ELR (cell line): ENCODE measurements around the gene ARHGEF25.
"Not testable (repeated sequence)": the region's sequence is repeated elsewhere in the genome, so short reads cannot be mapped to it uniquely, and the experiment has no call there.

ENCODE experiments used
- DNase-seq: peaks from one replicate; pipeline ENCODE4 v3.0.0-alpha.2; 2015; ENCODE audit warnings: low read depth

Gene ARHGEF25

DNA sequence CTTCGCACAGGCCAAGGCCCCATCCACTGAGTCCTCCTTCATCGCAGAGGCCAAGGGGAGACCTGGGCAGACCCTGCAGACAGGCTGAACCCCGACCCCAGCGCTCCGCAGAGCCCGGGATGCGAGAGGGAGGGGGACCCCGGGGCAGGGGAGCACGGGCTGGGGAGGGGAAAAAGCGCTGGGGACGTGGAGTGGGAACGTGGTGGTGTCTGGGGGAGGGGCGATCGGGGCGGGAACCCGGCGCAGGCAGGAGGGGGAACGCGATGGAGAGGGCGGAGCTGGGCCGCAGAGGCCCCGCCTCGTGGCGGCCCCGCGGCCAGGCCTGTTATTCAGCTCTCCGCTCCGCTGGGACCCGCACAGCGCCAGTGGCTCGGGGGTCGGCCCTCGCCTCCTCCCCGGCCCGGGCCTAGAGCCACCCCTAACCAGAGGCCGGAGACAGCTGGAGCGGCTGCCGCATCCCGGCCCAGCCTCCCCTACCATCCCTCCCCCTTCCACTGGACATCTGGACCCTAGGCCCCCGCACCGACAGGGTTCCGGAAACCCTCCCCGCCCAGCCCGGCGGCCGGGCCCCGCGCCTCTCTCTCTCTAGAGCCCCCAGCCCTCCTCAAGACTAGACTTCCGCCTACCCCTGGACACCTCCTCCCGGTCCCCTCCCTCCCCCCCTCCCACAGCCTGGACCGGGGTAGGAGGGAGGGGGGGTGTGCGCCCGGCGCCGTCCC lies at the start of gene ARHGEF25:
ARHGEF25 (plus strand) TSS at position 328 of the 719 bp plus-strand sequence. CDS start 460 bp downstream, outside the sequence.
- peak; percentile 71 for DNase-seq

DNA sequence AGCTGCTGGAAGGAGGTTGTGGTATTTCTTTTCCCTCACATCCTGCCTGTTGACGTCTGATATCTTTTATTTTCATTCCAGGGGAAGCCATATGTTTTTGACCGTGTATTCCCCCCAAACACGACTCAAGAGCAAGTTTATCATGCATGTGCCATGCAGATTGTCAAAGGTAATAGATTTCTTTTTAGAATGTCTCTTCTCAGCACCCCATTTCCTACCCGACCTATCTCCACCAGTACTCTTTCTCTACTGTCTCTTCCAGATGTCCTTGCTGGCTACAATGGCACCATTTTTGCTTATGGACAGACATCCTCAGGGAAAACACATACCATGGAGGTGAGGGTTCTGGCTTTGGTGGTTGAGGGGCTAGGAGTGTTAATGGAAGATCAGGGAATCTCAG lies 47.9 kb upstream of the ARHGEF25 start:
- no peak for DNase-seq

DNA sequence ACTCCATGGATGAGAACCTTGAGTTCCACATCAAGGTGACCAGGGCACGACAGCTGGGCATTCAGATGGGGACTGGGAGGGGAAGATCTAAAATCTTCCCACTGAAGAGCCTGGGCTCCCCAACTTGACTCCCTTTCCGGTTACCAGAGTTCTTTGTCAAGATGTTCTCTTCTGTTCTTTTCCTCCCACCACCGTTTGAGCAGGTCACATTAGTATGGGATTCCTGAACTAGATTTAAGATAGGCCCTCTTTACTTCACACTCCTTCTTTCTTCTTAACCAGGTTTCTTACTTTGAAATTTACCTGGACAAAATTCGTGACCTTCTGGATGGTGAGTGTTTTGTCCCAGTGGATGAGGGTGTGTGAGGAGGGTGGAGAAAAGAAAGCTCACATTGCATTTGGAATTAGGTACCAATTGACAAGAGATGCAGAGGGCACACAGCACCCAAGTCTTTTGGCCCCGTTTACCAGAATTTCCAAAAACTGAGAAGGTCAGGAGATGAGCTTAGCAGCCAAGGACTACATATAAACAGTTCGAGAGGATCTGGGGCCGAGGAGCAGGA lies 47.0 kb upstream of the ARHGEF25 start:
- no peak for DNase-seq

DNA sequence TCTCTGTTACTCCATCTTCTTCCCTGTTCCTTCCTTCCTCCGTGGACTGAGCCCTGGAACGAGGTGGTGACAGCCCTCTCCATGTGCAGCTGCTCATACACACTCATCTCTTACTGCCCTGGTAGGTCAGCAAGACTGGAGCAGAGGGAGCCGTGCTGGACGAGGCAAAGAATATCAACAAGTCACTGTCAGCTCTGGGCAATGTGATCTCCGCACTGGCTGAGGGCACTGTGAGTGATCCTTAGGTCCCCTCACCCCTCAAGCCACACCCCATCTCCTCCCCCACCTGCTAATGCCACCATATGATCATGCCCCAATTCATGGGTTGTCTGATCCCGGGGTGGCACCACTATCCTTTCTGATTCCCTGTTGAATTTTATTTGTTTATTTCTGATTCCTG lies 42.4 kb upstream of the ARHGEF25 start:
- DNase-seq: no peak

DNA sequence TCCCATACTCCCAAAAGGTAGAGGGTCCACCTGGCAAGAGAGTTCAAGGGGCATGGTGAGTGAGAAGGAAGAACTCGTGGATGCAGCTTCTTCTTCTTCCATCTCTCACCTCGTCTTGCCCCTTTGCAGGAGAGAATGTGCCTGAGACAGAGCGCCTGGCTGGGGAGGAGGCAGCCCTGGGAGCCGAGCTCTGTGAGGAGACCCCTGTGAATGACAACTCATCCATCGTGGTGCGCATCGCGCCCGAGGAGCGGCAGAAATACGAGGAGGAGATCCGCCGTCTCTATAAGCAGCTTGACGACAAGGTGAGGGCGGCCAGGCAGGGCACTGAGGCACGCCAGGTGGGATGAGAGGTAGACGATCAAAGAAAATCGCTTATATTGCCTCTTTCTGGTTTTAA lies 41.4 kb upstream of the ARHGEF25 start:
- DNase-seq: no peak

DNA sequence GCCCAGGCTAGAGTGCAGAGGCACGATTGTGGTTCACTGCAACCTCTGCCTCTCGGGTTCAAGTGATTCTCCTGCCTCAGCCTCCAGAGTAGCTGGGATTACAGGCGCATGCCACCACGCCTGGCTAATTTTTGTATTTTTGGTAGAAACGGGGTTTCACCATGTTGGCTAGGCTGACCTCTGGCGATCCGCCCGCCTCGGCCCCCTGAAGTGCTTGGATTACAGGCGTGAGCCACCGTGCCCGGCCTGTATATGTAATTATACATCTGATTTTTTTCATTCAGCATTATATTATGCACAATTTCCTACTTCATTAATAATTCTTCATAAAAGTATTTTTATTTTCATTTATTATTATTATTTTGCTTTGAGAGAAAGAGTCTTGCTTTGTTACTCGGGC lies 40.8 kb upstream of the ARHGEF25 start:
- not testable (repeated sequence) for DNase-seq

DNA sequence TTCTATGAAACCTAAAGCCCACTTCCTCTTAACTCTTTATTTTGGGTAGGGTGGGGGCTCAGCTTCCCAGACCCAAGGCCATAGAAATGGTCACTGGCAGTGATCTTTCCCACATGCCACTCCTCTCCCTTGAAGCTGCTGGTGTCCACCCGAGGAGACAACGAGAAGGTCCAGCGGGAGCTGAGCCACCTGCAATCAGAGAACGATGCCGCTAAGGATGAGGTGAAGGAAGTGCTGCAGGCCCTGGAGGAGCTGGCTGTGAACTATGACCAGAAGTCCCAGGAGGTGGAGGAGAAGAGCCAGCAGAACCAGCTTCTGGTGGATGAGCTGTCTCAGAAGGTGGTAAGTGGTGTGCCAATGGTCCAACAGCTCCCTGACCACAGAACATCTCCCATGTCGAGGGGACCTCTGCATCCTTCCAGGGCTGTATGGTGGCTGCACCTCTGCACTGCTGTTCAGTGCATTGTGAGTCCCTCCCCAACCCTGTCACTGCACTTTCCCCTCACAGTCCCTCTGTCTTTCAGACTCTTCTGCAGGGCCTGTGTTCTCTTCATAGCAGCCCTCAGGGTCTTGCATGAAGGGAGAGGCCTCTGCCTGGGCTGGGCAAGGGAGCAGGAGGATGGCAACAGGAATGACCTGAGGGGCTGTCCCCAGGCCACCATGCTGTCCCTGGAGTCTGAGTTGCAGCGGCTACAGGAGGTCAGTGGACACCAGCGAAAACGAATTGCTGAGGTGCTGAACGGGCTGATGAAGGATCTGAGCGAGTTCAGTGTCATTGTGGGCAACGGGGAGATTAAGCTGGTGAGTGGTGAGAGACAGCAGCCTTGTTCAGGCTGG lies 39.1 kb upstream of the ARHGEF25 start:
- DNase-seq: no peak

DNA sequence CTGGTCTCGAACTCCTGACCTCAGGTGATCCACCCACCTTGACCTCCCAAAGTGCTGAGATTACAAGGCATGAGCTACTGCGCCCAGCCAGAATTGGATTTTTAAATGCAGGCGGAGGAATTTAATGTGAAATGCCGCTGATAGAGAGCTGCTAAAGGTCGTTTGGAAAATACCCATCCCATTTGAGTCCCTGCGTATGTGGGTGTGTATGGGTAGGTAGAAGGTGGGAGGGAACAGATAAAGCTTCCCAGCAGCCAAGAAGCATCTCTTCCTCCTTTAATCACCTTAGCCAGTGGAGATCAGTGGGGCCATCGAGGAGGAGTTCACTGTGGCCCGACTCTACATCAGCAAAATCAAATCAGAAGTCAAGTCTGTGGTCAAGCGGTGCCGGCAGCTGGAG lies 36.4 kb upstream of the ARHGEF25 start:
- no peak for DNase-seq

DNA sequence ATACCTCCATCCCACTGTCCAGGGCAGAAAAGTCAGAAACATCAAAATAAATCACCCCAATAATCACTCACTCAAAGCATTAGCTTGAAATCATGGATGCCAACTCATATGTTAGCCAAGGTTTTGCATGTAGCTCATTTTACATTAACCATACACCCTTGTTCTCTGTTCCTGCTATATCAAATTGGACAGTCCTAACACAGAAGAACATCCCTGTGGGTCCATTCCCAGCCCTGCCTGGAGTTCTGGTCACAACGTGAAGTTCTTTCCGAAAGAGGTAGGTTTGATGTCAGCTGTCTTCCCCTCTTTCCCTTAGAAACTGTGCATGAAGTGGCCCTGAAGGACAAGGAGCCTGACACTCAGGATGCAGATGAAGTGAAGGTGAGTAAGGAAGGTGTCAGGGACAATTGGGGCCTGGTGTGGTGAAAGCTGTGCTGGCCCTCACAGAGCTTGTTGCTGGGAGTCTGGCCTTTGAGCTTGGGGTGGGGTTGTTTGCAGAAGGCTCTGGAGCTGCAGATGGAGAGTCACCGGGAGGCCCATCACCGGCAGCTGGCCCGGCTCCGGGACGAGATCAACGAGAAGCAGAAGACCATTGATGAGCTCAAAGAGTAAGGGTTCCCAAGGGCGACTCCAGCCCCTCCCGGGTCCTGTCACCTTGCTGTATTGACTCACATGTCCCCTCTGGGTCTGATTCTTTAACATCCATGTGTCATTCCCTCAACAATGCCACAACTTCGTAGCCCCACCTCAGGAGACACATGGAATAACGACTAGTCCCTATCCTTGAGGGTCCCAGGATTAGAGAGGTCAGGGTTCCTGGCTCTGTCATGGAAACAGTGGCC lies 35.2 kb upstream of the ARHGEF25 start:
- DNase-seq: no peak

DNA sequence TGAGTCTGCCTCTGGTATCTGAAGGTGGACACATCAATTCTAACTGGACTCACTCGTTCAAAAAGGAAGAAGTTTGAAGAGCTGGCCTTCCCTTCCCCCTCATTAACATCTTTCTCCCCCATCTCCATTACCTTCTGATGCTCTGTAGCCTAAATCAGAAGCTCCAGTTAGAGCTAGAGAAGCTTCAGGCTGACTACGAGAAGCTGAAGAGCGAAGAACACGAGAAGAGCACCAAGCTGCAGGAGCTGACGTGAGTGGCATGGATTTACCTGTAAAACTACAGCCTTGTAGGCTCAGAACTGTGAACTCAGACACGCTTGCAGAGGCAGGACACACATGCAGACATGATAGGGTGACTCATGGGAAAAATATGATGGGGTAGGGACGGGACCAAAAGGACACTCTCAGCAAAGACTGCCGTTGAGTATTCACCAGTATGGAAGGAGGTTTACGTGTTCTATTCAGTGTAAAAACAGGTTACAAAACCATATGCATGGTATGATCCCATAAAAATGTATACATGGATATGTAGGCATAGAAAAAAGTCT lies 34.5 kb upstream of the ARHGEF25 start:
- peak; percentile 17 for DNase-seq

DNA sequence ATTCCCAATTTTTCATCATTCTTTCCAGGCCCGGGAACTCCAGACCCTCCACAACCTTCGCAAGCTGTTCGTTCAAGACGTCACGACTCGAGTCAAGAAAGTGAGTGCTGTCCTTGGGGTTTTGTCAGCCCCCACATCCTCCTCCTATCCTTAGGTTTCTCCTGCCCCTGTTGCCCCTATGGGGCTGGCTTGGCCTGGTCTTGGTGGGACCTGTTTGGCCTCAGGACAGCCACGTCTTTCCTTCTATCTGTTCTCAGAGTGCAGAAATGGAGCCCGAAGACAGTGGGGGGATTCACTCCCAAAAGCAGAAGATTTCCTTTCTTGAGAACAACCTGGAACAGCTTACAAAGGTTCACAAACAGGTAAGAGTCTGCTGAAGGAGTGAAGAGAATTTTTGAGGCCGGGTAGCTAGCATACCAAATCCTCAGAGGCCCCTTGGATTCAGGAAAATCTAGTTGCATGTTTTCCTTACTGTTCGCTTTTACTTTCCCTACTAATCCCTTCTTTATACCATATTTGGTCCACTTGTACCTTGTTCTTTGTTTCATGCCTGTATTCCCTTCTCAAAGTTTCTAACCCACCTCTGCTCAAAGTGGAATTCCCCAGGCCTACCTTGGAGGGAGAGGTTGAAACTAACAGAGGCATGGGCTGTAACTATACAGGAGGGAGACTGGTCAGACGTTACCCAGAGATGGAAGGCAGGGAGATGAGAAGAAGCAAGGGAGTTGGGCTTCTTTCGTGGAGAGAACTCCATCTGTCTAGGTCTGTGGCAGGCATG lies 33.1 kb upstream of the ARHGEF25 start:
- no peak for DNase-seq

DNA sequence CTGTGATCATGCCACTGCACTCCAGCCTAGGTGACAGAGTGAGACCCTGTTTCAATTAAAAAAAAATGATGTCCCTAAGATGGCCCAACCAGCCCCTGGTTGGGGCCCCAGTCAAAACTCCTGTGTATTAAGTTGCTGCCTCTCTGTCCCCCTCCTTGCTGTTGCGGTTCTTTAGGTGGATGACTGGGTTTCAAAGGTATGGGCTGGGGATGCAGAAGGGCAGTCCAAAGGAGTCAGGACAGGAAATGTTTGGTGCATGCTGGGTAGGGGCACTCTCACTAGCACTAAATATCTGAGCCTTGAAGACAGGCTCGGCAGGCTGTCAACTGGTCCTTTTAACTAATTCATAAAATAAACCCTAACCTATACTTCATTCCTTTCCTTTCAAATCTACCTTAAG lies 32.2 kb upstream of the ARHGEF25 start:
- peak; percentile 30 for DNase-seq

DNA sequence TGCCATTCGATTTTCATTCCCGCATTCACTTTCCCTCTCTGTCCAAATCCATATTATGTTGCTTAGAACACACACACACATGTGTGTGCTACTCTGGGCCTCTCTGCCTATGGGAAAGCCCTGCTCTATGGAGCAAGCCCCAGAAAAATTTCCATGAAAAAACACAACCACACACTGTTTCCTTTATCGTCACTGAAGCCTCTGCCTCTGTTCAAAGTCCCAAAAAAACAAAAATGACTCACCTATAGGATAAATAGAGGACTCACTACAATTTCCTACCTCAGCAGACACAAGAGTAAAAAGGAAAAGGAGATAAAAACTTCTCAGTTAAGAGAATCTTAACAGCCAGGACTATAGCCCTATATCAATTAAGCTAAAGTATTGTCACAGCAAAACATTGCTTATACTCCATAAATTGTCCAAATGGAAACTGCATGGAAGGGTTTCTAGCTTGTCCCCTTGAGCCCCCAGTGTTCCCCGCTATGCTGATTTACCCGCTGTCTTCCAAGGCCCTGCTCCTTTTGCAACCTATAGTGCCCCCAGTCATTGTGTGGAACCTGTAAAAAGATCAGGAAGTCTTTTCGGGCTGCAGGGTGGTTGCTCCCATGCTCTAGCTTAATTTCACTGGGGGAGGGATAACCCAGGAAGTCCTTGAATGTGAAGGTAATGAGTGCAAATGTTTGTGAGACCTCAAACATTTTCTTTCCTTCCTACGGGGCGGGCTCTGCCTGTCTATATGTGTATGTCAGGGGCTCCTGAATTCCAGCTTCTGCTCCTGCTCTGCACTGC lies 31.4 kb upstream of the ARHGEF25 start:
- DNase-seq: no peak

DNA sequence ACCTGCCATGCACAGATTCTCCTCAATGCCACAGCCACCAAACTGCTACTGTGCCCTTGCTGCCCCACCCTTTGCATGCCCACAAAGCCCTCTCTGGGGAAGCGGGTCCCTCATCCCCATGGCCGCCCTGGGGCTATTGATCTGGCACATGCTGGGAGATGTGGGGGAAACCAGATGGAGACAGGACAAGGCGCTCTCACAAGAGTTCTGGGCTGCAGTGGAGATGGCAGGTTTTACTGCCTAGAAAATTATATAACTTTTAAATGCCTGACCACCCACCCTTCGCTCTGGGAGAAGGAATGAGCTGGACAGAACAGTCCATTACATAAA lies 30.8 kb upstream of the ARHGEF25 start:
- no peak for DNase-seq

DNA sequence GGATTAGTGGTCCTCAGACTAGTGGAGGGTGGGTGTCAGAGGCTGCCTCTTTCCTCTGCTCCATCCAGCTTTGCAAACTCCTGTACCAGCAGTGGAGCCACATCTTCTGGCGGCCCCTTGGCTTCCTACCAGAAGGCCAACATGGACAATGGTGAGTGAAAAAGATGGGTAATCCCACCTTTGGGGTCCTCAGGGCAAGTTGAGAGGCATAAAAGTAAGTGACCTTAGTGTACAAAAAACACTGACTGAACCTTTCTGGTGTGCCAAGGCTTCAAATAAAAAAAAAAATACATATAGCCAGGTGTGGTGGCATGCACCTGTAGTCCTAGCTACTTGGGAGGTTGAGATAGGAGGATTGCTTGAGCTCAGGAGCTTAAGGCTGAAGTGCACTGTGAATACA lies 29.4 kb upstream of the ARHGEF25 start:
- DNase-seq: no peak

DNA sequence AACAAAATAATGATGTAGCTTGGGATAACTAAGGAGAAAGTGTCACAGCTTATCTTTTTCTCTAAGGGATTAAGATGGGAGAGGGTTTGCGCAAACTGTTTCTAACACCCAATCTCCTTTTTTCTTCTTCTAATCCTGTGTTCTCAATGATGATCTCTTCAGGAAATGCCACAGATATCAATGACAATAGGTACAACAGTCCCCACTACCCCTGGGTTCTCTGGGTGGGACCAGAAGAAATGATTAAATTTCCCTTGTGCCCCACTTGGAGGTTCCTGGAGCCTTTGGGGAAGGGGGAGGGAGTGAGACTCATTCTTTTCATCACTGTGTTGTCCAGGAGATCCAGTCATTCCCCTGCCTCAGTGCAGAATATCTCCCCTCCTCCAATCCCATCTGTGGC lies 28.8 kb upstream of the ARHGEF25 start:
- DNase-seq: no peak

DNA sequence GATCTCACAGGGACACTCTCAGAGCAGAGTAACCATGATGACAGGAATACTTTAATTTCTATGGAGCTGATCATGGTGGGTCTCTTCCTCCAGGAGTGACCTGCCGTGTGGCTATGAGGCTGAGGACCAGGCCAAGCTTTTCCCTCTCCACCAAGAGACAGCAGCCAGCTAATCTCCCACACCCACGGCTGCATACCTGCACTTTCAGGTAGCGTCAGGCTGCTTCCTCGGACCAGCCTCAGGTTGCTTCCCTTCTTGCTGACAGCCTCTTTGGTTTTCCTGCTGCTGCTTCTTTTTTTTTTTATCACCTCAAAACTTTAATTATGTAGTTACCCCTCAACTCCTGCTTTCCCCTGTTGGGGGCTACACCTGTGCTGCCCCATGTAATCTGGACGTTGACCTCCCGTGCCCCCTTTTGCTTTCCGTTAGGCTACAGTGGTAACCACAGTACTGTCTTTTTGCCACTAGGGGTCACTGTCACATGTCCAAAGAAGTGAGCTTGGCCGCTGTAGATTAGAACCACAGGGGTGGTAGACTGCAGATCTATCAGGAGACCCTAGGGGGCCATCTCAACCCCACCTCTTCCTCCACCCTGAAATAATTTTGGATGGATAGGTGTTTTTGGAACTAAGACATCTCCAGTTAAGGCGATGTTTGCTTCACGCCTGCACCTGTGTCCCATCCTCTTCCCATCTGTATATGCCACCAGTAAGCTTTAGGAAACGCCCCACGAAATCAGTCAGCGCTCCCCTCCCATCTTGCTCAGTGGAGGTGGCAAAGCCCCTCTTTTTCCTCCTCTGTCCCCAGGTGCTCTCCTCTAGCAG lies 28.0 kb upstream of the ARHGEF25 start:
- DNase-seq: peak; percentile 91

DNA sequence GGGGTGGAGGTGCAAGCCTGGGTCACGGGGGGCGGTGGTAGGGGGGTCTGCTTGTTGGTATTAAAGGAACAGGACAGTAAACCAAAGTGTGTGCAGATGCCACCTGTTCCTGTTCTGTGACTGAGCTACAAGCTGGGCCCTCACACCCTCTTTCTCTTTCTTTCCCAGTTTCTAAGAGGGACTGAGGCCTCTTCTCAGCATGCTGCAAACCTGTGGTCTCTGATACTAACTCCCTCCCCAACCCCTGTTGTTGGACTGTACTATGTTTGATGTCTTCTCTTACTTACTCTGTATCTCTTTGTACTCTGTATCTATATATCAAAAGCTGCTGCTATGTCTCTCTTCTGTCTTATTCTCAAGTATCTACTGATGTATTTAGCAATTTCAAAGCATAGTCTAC lies 27.2 kb upstream of the ARHGEF25 start:
- DNase-seq: no peak

DNA sequence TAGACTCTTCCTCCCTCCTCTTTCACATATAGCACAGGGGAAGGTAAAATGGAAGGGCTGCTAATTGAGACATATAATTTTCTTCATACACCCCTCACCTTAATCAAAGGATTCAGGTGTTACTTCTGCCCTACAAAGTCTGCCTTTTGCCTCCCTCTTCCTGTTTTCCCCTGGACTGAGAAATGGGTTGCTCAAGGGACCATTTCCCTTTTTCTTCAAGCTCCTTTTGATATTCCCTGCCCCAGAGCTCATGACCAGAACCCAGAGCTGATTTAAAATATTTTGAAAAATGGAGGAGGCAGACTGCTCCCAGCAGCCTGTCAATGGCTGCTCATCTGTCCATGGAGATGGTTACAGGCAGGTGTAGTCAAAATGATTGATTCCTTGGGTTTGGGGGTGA lies 26.5 kb upstream of the ARHGEF25 start:
- DNase-seq: no peak

DNA sequence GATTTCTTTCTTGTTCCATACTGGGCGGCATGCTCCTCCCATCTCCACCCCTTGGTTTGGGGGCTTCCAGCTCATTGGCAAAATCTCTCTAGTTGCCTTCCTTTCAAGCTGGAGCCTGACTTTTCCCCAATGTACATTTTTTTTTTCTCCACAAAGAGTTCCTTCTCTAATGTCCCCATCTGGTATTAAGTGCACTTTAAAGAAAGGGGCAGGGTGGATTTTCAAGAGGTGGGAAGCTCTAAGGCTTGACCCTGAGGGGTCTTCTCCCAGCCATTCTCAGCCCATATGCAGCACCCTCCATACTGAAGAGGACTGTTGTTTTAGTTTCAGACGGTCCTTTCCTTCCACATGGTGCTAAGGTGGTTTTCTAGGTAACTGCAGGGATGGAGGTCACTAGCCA lies 26.1 kb upstream of the ARHGEF25 start:
- DNase-seq: no peak
